HCT116 (cell line): ENCODE data around the gene PCAT6. TPM values are rescaled to one million over a fixed set of nuclear protein-coding genes. Genes with fewer than 3 reads are reported as not detected.

ENCODE experiments used
- ATAC-seq: fragments of 200-7000 bp; cut with Tn5 transposase; 2 replicates; pipeline ENCODE4 v1.9.1; 2020; ENCODE audit warnings: mild to moderate bottlenecking, moderate library complexity
- BruUV-seq: library from RNA; stranded (reverse); fragments of 400-500 nt; replicated peaks from 2 replicates; lab custom pipeline; 2021; lab: Mats Ljungman, UMichigan
- CTCF ChIA-PET: fragments of 300-600 bp; sonication (Branson Sonifier 250); formaldehyde crosslinking; loops from one replicate; lab custom pipeline; 2021; ENCODE audit warnings: antibody characterized with exemption; lab: Charles Lee
- POLR2A ChIA-PET: fragments of 300-600, 350-600 bp; sonication (Branson Sonifier 250); formaldehyde crosslinking; loops from one replicate; lab custom pipeline; 2021; ENCODE audit warnings: antibody characterized with exemption; lab: Charles Lee
- RAD21 ChIA-PET, 2 experiments: fragments of 300-600 bp; sonication (Branson Sonifier 250); formaldehyde crosslinking; loops; one replicate each; lab custom pipeline; 2023; ENCODE audit warnings: low total read pairs in 2 of 2; ENCODE audit not compliant: uncharacterized antibody in 2 of 2, unreplicated experiment in 2 of 2, low non-redundant PET in 1 of 2; lab: Charles Lee
- DNase-seq: peaks from one replicate; pipeline ENCODE4 v3.0.0-alpha.2; 2010; ENCODE audit warnings: low read depth, low spot score
- H2AFZ ChIP-seq: fragments of 200-600 bp; shearing (Covaris generic), sonication (generic); 2 replicates; pipeline ENCODE4 v1.6.1; 2017; ENCODE audit warnings: low read depth, mixed run types, mixed read lengths, antibody characterized with exemption, low read length; ENCODE audit not compliant: poor library complexity, severe bottlenecking
- H3K27ac ChIP-seq: 2 replicates; pipeline ENCODE4 v1.5.1; 2012; ENCODE audit warnings: low read depth, low read length
- H3K27me3 ChIP-seq: fragments of 200-600 bp; sonication (generic); 2 replicates; pipeline ENCODE4 v1.6.1; 2016; ENCODE audit warnings: mixed run types, low read length, mixed read lengths; ENCODE audit not compliant: insufficient read depth
- H3K36me3 ChIP-seq, 2 experiments: fragments of 200-500 bp in 1 of 2; fragments of 200-600 bp in 1 of 2; sonication (Bioruptor generic) in 1 of 2; sonication (generic) in 1 of 2; 2 replicates each; pipeline versions ENCODE4 v1.5.1 to v1.6.1; 2014 to 2016; ENCODE audit warnings: low read length in 2 of 2, inconsistent platforms in 1 of 2, mixed read lengths in 1 of 2, mixed run types in 1 of 2; ENCODE audit not compliant: insufficient read depth in 2 of 2, control insufficient read depth in 1 of 2
- H3K4me1 ChIP-seq, 2 experiments: fragments of 200-600 bp in 1 of 2; sonication (generic) in 1 of 2; 2 replicates each; pipeline versions ENCODE4 v1.5.1 to v1.6.1; 2012 to 2017; ENCODE audit warnings: low read length in 2 of 2, inconsistent platforms in 1 of 2, mild to moderate bottlenecking in 1 of 2, mixed read lengths in 1 of 2, mixed run types in 1 of 2, moderate library complexity in 1 of 2; ENCODE audit not compliant: insufficient read depth in 2 of 2, control insufficient read depth in 1 of 2
- H3K4me2 ChIP-seq: fragments of 200-600 bp; sonication (generic); 2 replicates; pipeline ENCODE4 v1.6.1; 2017; ENCODE audit warnings: mixed run types, low read length, mixed read lengths
- H3K4me3 ChIP-seq, 2 experiments: fragments of 200-600 bp in 1 of 2; sonication (generic) in 1 of 2; replicated peaks in 1 of 2; 2 replicates each; pipeline ENCODE4 v1.5.1; 2011 to 2016; ENCODE audit warnings: low read length in 2 of 2, control low read depth in 1 of 2, low read depth in 1 of 2, mild to moderate bottlenecking in 1 of 2, mixed read lengths in 1 of 2, mixed run types in 1 of 2
- H3K79me2 ChIP-seq: fragments of 200-600 bp; sonication (generic); 2 replicates; pipeline ENCODE4 v1.6.1; 2017; ENCODE audit warnings: mild to moderate bottlenecking, mixed run types, low read length, moderate library complexity, mixed read lengths; ENCODE audit not compliant: insufficient read depth
- H3K9ac ChIP-seq: fragments of 200-600 bp; sonication (generic); 2 replicates; pipeline ENCODE4 v1.6.1; 2016; ENCODE audit warnings: low read length, mixed read lengths
- H3K9me2 ChIP-seq: fragments of 200-600 bp; sonication (generic), shearing (Covaris generic); 2 replicates; pipeline ENCODE4 v1.6.1; 2017; ENCODE audit warnings: mixed run types, mild to moderate bottlenecking, moderate library complexity; ENCODE audit not compliant: insufficient read depth
- H3K9me3 ChIP-seq, 2 experiments: fragments of 200-500 bp in 1 of 2; fragments of 200-600 bp in 1 of 2; sonication (Bioruptor generic) in 1 of 2; sonication (generic) in 1 of 2; 2 replicates each; pipeline ENCODE4 v1.6.1; 2014 to 2017; ENCODE audit warnings: low read length in 2 of 2, mixed read lengths in 2 of 2, inconsistent platforms in 1 of 2, low read depth in 1 of 2, mild to moderate bottlenecking in 1 of 2, mixed run types in 1 of 2, moderate library complexity in 1 of 2; ENCODE audit not compliant: control insufficient read depth in 1 of 2, insufficient read depth in 1 of 2
- H4K20me1 ChIP-seq: fragments of 200-600 bp; sonication (generic), shearing (Covaris generic); 2 replicates; pipeline ENCODE4 v1.6.1; 2017; ENCODE audit warnings: mixed run types, mild to moderate bottlenecking, moderate library complexity; ENCODE audit not compliant: insufficient read depth
- CEBPB ChIP-seq: IDR thresholded peaks from 2 replicates; pipeline ENCODE4 v1.6.1; 2012; ENCODE audit warnings: low read depth
- EZH2 ChIP-seq: fragments of 200-600 bp; sonication (generic); IDR thresholded peaks from 2 replicates; pipeline ENCODE4 v1.6.1; 2017; ENCODE audit warnings: antibody characterized with exemption, mixed run types
- JUND ChIP-seq: IDR thresholded peaks from 2 replicates; pipeline ENCODE4 v1.6.1; 2012
- RAD21 ChIP-seq: IDR thresholded peaks from 2 replicates; pipeline ENCODE4 v1.6.1; 2012; ENCODE audit warnings: low read depth, mild to moderate bottlenecking
- SIN3A ChIP-seq: IDR thresholded peaks from 2 replicates; pipeline ENCODE4 v1.6.1; 2012; ENCODE audit warnings: low read depth
- TCF7L2 ChIP-seq: IDR thresholded peaks from 2 replicates; pipeline ENCODE4 v1.7.0; 2011; ENCODE audit warnings: borderline replicate concordance, inconsistent platforms; ENCODE audit not compliant: insufficient read depth, insufficient read length; ENCODE audit errors: extremely low read depth
- ZFX ChIP-seq: fragments of 450-650 bp; IDR thresholded peaks from 2 replicates; pipeline ENCODE4 v1.6.1; 2017
- intact Hi-C: fragments of 100-400 bp; cut with micrococcal nuclease; formaldehyde crosslinking; loops from 2 replicates; pipeline ENCODE4 v1.10.0; 2022
- total RNA-seq: library from RNA; stranded (reverse); gene quantifications from one replicate; pipeline ENCODE4 v1.2.1, GENCODE V29; 2021; ENCODE audit not compliant: unreplicated experiment
- TF ChIP-seq, protein P1 (sequence below): IDR thresholded peaks from 2 replicates; pipeline ENCODE4 v1.6.1; 2012; ENCODE audit warnings: low read depth
- TF ChIP-seq, protein P2 (sequence below): IDR thresholded peaks from 2 replicates; pipeline ENCODE4 v1.6.1; 2012

PCAT6 gene
- total RNA-seq, 1 experiment from 2014 or later, result 1.9 TPM

DNA sequence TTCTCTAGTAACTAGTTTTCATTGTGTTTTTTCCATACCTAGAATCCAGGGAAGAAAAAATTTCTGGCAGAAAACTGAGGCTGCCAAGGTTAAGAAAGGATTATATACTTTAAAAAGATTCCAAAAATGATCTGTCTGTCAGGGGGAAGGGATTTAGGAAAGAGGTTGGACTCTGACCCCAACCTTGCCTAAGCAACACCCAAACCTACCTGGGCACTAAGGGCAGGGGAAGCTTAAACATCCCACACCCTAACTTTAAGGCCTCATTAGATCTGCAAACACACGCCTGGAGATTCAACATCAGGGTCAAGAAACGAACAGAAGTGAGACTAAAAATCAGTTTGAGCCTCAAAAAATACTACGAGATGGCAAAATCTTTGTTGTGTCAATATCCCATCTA lies 22.0 kb upstream of the PCAT6 start:
- ChIA-PET RAD21 (no interaction called here), POLR2A (no interaction called here)
- no peak overlapping the region for H2AFZ ChIP-seq
- H3K4me3 ChIP-seq, result no peak overlapping the region
- intact Hi-C loops, result no loop called here
- no peaks in the 10 kb centered on the region for H4K20me1 ChIP-seq
- no peaks in the 10 kb centered on the region for H3K9me3 ChIP-seq
- no peaks in the 10 kb centered on the region for H3K4me1 ChIP-seq
- no peak for ATAC-seq
- no peaks in the 10 kb centered on the region for H3K9me2 ChIP-seq
- H3K27ac ChIP-seq, result no peak overlapping the region
- BruUV-seq, result no TSS peak
- H3K79me2 ChIP-seq, result peaks cover 21% of the 10 kb centered on the region
- H3K4me2 ChIP-seq, result no peak overlapping the region
- TF ChIP-seq CEBPB (no peak), ZFX (no peak), RAD21 (no peak), SIN3A (no peak), TCF7L2 (no peak), JUND (no peak), EZH2 (no peak)
- TF ChIP-seq, protein P1, sequence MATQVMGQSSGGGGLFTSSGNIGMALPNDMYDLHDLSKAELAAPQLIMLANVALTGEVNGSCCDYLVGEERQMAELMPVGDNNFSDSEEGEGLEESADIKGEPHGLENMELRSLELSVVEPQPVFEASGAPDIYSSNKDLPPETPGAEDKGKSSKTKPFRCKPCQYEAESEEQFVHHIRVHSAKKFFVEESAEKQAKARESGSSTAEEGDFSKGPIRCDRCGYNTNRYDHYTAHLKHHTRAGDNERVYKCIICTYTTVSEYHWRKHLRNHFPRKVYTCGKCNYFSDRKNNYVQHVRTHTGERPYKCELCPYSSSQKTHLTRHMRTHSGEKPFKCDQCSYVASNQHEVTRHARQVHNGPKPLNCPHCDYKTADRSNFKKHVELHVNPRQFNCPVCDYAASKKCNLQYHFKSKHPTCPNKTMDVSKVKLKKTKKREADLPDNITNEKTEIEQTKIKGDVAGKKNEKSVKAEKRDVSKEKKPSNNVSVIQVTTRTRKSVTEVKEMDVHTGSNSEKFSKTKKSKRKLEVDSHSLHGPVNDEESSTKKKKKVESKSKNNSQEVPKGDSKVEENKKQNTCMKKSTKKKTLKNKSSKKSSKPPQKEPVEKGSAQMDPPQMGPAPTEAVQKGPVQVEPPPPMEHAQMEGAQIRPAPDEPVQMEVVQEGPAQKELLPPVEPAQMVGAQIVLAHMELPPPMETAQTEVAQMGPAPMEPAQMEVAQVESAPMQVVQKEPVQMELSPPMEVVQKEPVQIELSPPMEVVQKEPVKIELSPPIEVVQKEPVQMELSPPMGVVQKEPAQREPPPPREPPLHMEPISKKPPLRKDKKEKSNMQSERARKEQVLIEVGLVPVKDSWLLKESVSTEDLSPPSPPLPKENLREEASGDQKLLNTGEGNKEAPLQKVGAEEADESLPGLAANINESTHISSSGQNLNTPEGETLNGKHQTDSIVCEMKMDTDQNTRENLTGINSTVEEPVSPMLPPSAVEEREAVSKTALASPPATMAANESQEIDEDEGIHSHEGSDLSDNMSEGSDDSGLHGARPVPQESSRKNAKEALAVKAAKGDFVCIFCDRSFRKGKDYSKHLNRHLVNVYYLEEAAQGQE, result no peak
- TF ChIP-seq, protein P2, sequence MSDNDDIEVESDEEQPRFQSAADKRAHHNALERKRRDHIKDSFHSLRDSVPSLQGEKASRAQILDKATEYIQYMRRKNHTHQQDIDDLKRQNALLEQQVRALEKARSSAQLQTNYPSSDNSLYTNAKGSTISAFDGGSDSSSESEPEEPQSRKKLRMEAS, result no peak
- TF ChIP-seq, all 23 proteins: peak for 0
- Histone ChIP-seq H3K27me3 (no peaks in the 10 kb centered on the region), H3K9ac (no peak overlapping the region), H3K36me3 (no peaks in the 10 kb centered on the region)
- CTCF ChIA-PET, result interaction anchor here (1.0 kb wide), 1 partner anchor 21 kb away, joined by 3 read pairs; the partner anchor contains the start of gene PCAT6
- no peak for DNase-seq
